Ovary (tissue), 3 donors: ENCODE data around the gene SREBF1.

Experiments used
- CTCF ChIP-seq, 3 donors: fragments of 450-650 bp in 2 of 3; fragments of 200-600 bp in 1 of 3; IDR thresholded peaks; one replicate each; pipeline versions ENCODE4 v1.5.1 to v1.8.0; 2016 to 2022; ENCODE audit warnings: antibody characterized with exemption in 3 of 3, mild to moderate bottlenecking in 1 of 3
- POLR2A ChIP-seq: fragments of 450-650 bp; IDR thresholded peaks from one replicate; pipeline ENCODE4 v1.6.1; 2017; ENCODE audit warnings: antibody characterized with exemption, mild to moderate bottlenecking, moderate library complexity
- donor health status: DM: no; HTN: no; CAD: no.

GRCh38 chr17:17846003-17846402, 9.2 kb upstream of the SREBF1 start:
- TF ChIP-seq CTCF (IDR thresholded peaks at IDR 0.05) (no peak), POLR2A (no peak)
